Measurements from ENCODE around the gene HLF.

The HLF gene, protein sequence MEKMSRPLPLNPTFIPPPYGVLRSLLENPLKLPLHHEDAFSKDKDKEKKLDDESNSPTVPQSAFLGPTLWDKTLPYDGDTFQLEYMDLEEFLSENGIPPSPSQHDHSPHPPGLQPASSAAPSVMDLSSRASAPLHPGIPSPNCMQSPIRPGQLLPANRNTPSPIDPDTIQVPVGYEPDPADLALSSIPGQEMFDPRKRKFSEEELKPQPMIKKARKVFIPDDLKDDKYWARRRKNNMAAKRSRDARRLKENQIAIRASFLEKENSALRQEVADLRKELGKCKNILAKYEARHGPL

GRCh38 chr17:55264645-55265298 lies at the start of gene HLF:
Gene HLF, plus strand, starts transcription at chr17:55264960. Its CDS starts 525 bp downstream, at chr17:55265485.
- TF ChIP-seq, protein P1, sequence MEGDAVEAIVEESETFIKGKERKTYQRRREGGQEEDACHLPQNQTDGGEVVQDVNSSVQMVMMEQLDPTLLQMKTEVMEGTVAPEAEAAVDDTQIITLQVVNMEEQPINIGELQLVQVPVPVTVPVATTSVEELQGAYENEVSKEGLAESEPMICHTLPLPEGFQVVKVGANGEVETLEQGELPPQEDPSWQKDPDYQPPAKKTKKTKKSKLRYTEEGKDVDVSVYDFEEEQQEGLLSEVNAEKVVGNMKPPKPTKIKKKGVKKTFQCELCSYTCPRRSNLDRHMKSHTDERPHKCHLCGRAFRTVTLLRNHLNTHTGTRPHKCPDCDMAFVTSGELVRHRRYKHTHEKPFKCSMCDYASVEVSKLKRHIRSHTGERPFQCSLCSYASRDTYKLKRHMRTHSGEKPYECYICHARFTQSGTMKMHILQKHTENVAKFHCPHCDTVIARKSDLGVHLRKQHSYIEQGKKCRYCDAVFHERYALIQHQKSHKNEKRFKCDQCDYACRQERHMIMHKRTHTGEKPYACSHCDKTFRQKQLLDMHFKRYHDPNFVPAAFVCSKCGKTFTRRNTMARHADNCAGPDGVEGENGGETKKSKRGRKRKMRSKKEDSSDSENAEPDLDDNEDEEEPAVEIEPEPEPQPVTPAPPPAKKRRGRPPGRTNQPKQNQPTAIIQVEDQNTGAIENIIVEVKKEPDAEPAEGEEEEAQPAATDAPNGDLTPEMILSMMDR (conservative IDR thresholded peaks at IDR 0.05; ENCODE audit: low read depth, low read length) = no peak
- DNase-seq (ENCODE audit: low read depth) = no peak
- H3K4me3 ChIP-seq (ENCODE audit: low read length) = peak within 1 kb of the TSS; percentile 38

GRCh38 chr17:55215711-55216110 lies 49.0 kb upstream of the HLF start:
- no peak overlapping the region for H3K4me3 ChIP-seq (ENCODE audit: low read length)
- TF ChIP-seq, protein P1 (conservative IDR thresholded peaks at IDR 0.05; ENCODE audit: low read depth, low read length) = no peak
- DNase-seq (ENCODE audit: low read depth) = no peak

- DNase-seq (ENCODE audit: low read depth) = no peak
- H3K4me3 ChIP-seq (ENCODE audit: low read length) = no peak overlapping the region
- TF ChIP-seq, protein P1 (conservative IDR thresholded peaks at IDR 0.05; ENCODE audit: low read depth, low read length) = no peak
Measured at GRCh38 chr17:55216888-55217287, 47.9 kb upstream of the HLF start.

DNA sequence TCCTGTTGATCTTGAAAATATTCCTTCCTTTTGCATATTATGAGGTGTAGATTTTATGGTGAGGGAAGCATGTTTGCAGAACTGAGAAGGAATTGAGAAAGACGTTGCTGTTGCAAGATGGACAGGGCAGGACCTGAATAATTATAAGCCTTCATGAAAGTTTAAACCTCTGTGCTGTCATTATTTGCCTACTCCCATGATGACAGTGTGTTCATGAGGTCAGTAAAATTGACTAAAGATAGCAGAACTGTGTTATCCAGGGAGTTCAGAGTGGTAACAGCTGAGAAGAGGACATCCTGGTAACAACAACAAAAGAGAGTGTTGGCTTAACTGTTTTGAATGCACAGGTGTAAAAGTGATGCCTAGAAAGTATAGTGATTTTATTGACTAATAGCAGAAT lies 45.3 kb upstream of the HLF start:
- no peak for DNase-seq (ENCODE audit: low read depth)
- no peak overlapping the region for H3K4me3 ChIP-seq (ENCODE audit: low read length)
- TF ChIP-seq, protein P1 (conservative IDR thresholded peaks at IDR 0.05; ENCODE audit: low read depth, low read length) = no peak

GRCh38 chr17:55219934-55220333 lies 44.8 kb upstream of the HLF start:
- H3K4me3 ChIP-seq (ENCODE audit: low read length) = no peak overlapping the region
- TF ChIP-seq, protein P1 (conservative IDR thresholded peaks at IDR 0.05; ENCODE audit: low read depth, low read length) = no peak
- no peak for DNase-seq (ENCODE audit: low read depth)

GRCh38 chr17:55223524-55223923 lies 41.2 kb upstream of the HLF start:
- TF ChIP-seq, protein P1 (conservative IDR thresholded peaks at IDR 0.05; ENCODE audit: low read depth, low read length) = no peak
- DNase-seq (ENCODE audit: low read depth) = no peak
- no peak overlapping the region for H3K4me3 ChIP-seq (ENCODE audit: low read length)

DNA sequence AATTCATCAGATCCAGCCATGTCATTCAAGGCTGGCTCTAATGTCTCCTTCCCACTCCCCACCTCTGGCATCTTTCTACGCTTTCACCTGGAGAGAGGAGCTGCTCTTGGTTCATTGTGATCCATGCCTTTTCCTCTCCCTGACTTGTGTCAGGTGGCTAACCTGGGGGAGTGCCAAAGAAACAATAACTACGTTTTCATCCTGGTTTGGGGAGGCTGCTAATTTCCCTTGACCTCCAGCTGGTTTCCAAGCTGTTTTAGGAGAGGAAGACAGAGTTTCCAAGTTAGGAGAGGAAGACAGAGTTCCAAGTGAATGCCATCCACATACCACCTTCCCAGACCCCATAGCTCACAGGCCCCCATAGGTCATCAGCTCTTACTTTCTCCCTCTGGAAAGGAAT lies 40.0 kb upstream of the HLF start:
- no peak for DNase-seq (ENCODE audit: low read depth)
- TF ChIP-seq, protein P1 (conservative IDR thresholded peaks at IDR 0.05; ENCODE audit: low read depth, low read length) = no peak
- H3K4me3 ChIP-seq (ENCODE audit: low read length) = no peak overlapping the region

All from retinal pigment epithelial cell (primary cell).